GM12878 (cell line): ENCODE data around the gene SGTA. TPM values are rescaled to one million over a fixed set of nuclear protein-coding genes. Genes with fewer than 3 reads are reported as not detected.

Experiments
- ATAC-seq: fragments of 200-7000 bp; cut with Tn5 transposase; 3 replicates; pipeline ENCODE4 v1.9.1; 2020; ENCODE audit warnings: mild to moderate bottlenecking, moderate library complexity
- BruUV-seq: library from RNA; stranded (reverse); fragments of 400-500 nt; replicated peaks from 2 replicates; lab custom pipeline; 2021; lab: Mats Ljungman, UMichigan
- CTCF ChIA-PET: fragments of 300-600 bp; sonication (Branson Sonifier 250); formaldehyde crosslinking; extraction: SDS; loops from one replicate; lab custom pipeline; 2021; ENCODE audit warnings: inconsistent platforms; lab: Yijun Ruan, JAX
- POLR2A ChIA-PET: fragments of 350-600 bp; formaldehyde crosslinking; extraction: SDS; loops from one replicate; lab custom pipeline; 2021; ENCODE audit warnings: inconsistent platforms; lab: Charles Lee
- RAD21 ChIA-PET: fragments of 300-600 bp; sonication (Branson Sonifier 250); formaldehyde crosslinking; loops from one replicate; lab custom pipeline; 2023; ENCODE audit warnings: antibody characterized with exemption; ENCODE audit not compliant: unreplicated experiment; lab: Charles Lee
- SMC1A ChIA-PET: fragments of 300-600 bp; sonication (Branson Sonifier 250); formaldehyde crosslinking; loops from one replicate; lab custom pipeline; 2023; ENCODE audit not compliant: unreplicated experiment, uncharacterized antibody; lab: Charles Lee
- DNase-seq: peaks from one replicate; pipeline ENCODE4 v3.0.0-alpha.2; 2011; ENCODE audit warnings: low read depth, low spot score
- FAIRE-seq: peaks from 3 replicates; lab custom pipeline; 2011; peaks lifted over from hg19 to GRCh38; lab: Jason Lieb, UNC
- H2AFZ ChIP-seq: 2 replicates; pipeline ENCODE4 v1.6.0; 2011; ENCODE audit warnings: low read depth, low read length, control low read depth; ENCODE audit not compliant: control insufficient read depth
- H3K27ac ChIP-seq: 2 replicates; pipeline ENCODE4 v1.5.1; 2011; ENCODE audit warnings: control low read depth; ENCODE audit not compliant: control insufficient read depth, insufficient read depth
- H3K27me3 ChIP-seq, 2 experiments: replicated peaks in 1 of 2; 2 replicates each; pipeline versions ENCODE4 v1.6.0 to v1.6.1; 2011; ENCODE audit warnings: low read length in 1 of 2; ENCODE audit not compliant: control insufficient read depth in 2 of 2, insufficient read depth in 2 of 2
- H3K36me3 ChIP-seq, 2 experiments: 2 replicates each; pipeline ENCODE4 v1.5.1; 2011; ENCODE audit warnings: low read length in 1 of 2; ENCODE audit not compliant: control insufficient read depth in 2 of 2, insufficient read depth in 2 of 2
- H3K4me1 ChIP-seq: 2 replicates; pipeline ENCODE4 v1.6.1; 2011; ENCODE audit warnings: mild to moderate bottlenecking, low read length, moderate library complexity, mixed read lengths; ENCODE audit not compliant: control insufficient read depth, insufficient read depth
- H3K4me2 ChIP-seq: 2 replicates; pipeline ENCODE4 v1.6.0; 2011; ENCODE audit warnings: control low read depth; ENCODE audit not compliant: control insufficient read depth, insufficient read depth
- H3K4me3 ChIP-seq: fragments of 200-600 bp; sonication (generic); 2 replicates; pipeline ENCODE4 v1.5.1; 2016
- H3K79me2 ChIP-seq: 2 replicates; pipeline ENCODE4 v1.6.0; 2011; ENCODE audit warnings: low read length; ENCODE audit not compliant: control insufficient read depth, insufficient read depth
- H3K9ac ChIP-seq: 2 replicates; pipeline ENCODE4 v1.8.0; 2011; ENCODE audit warnings: low read length, control low read depth, mixed read lengths; ENCODE audit not compliant: control insufficient read depth, insufficient read depth
- H3K9me3 ChIP-seq: replicated peaks from 3 replicates; pipeline ENCODE4 v1.5.1; 2011; ENCODE audit warnings: mild to moderate bottlenecking, low read length; ENCODE audit not compliant: control insufficient read depth, insufficient read depth
- H4K20me1 ChIP-seq: 2 replicates; pipeline ENCODE4 v1.6.0; 2011; ENCODE audit not compliant: control insufficient read depth, insufficient read depth
- BACH1 ChIP-seq: fragments of 450-650 bp; IDR thresholded peaks from 2 replicates; pipeline ENCODE4 v1.6.1; 2017; ENCODE audit warnings: mild to moderate bottlenecking, borderline replicate concordance
- CBFB ChIP-seq: IDR thresholded peaks from 2 replicates; pipeline ENCODE4 v1.6.1; 2016; ENCODE audit warnings: antibody characterized with exemption, low read depth
- CBX5 ChIP-seq: sonication (generic); IDR thresholded peaks from 2 replicates; pipeline ENCODE4 v1.6.1; 2016; ENCODE audit warnings: low read depth, moderate library complexity, mild to moderate bottlenecking, inconsistent platforms
- MEF2A ChIP-seq: IDR thresholded peaks from 2 replicates; pipeline ENCODE4 v1.6.1; 2011; ENCODE audit warnings: low read depth, mild to moderate bottlenecking, low read length, moderate library complexity; ENCODE audit not compliant: insufficient read depth
- PAX5 ChIP-seq: IDR thresholded peaks from 2 replicates; pipeline ENCODE4 v1.6.1; 2011; ENCODE audit warnings: low read depth, low read length, borderline replicate concordance
- POLR2A ChIP-seq: IDR thresholded peaks from 2 replicates; pipeline ENCODE4 v1.6.1; 2011; ENCODE audit warnings: low read depth, mild to moderate bottlenecking, low read length
- POLR2AphosphoS2 ChIP-seq: IDR thresholded peaks from 2 replicates; pipeline ENCODE4 v1.6.1; 2011; ENCODE audit warnings: low read depth, mild to moderate bottlenecking, low read length, improper control_type of control experiment, moderate library complexity
- RFX5 ChIP-seq: IDR thresholded peaks from 2 replicates; pipeline ENCODE4 v1.6.1; 2011; ENCODE audit warnings: low read depth, low read length, improper control_type of control experiment
- SMAD5 ChIP-seq: IDR thresholded peaks from 2 replicates; pipeline ENCODE4 v1.6.1; 2016; ENCODE audit warnings: antibody characterized with exemption, low read depth
- SRF ChIP-seq, 2 experiments: IDR thresholded peaks; 2 replicates each; pipeline ENCODE4 v1.6.1; 2011; ENCODE audit warnings: low read depth in 2 of 2, low read length in 2 of 2, mild to moderate bottlenecking in 1 of 2, moderate library complexity in 1 of 2
- ZSCAN29 ChIP-seq: fragments of 450-650 bp; IDR thresholded peaks from 2 replicates; pipeline ENCODE4 v1.6.1; 2017; ENCODE audit warnings: mild to moderate bottlenecking, moderate library complexity
- WGBS: methylation state at CpG from one replicate; pipeline ENCODE4 v1.1.6; 2016; ENCODE audit warnings: low lambda C conversion rate; ENCODE audit not compliant: insufficient replicate concordance, insufficient coverage; ENCODE audit errors: missing lambda C conversion rate; 5-methylcytosine and 5-hydroxymethylcytosine counted together
- in situ Hi-C: fragments of 300-500 bp; cut with MboI; formaldehyde crosslinking; loops from 9 replicates; pipeline ENCODE4 v1.14.3; 2018; ENCODE audit warnings: mixed read lengths
- intact Hi-C: fragments of 100-400 bp; cut with micrococcal nuclease; formaldehyde crosslinking; loops from one replicate; pipeline ENCODE4 v1.14.2; 2022; ENCODE audit not compliant: unreplicated experiment
- polyA plus RNA-seq, 11 experiments: library from polyadenylated mRNA; depleted of rRNA in 4 of 11; unstranded in 6 of 11; stranded (reverse) in 5 of 11; fragments of >200 nt; fragmentation: Nextera tagmentation in 4 of 11; fragmentation: Illumina TruSeq in 1 of 11; extraction: Ambion mirVana in 4 of 11; extraction: Trizol in 1 of 11; gene quantifications; 1 replicate in 1 of 11; 2 replicates in 10 of 11; pipeline versions ENCODE4 v1.2.1 to v1.2.3, GENCODE V29; 2011 to 2016; ENCODE audit warnings: inconsistent platforms in 2 of 11, missing spikeins in 2 of 11, low read depth in 1 of 11
- total RNA-seq, 4 experiments: library from RNA; depleted of rRNA in 3 of 4; stranded (reverse); fragments of >200 nt in 3 of 4; fragmentation: Illumina TruSeq in 1 of 4; extraction: Trizol in 1 of 4; gene quantifications; 2 replicates each; pipeline versions ENCODE4 v1.2.1 to v1.2.3, GENCODE V29; 2013 to 2021

Gene SGTA
- total and polyA plus RNA-seq, 10 of the 15 experiments (the other 5 are each of a cell fraction or from before 2014, with no cell fraction given) = 2.0 to 102 (median 48.2) TPM

DNA sequence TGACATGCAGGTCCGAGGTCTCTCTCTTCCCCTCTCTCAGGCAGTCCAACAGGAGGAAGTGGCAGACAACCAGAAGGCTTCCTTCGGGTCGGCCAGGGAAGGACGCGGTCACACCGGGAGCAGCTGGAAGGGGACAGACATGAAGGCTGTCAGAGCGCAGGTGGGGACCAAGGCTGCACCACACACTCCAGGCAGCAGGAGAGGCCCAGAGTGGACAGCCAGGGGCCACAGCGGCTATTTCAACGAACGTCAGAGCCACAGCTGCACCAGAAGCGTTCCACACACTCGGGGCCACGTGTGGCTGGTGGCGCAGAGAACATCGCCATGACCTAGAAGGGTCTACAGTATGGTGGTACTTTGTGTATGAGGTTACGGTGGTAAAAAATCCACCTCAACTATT is 27.3 kb downstream of the SGTA start:
- in situ Hi-C loops (no loop called here), intact Hi-C loops (no loop called here)
- ATAC-seq (no peak), DNase-seq (no peak), FAIRE-seq (no peak)
- POLR2A ChIA-PET = no interaction called here
- H2AFZ ChIP-seq = no peak overlapping the region
- RAD21 ChIA-PET = no interaction called here
- peaks cover 8 to 22% of the 10 kb centered on the region in 2 experiments for H3K36me3 ChIP-seq
- CTCF ChIA-PET = no interaction called here
- TF ChIP-seq SMAD5 (no peak), CBX5 (no peak), POLR2A (0 out of 2 replicates have a peak, but pooled peaks have one; percentile 17)
- no peaks in the 10 kb centered on the region for H3K79me2 ChIP-seq
- H3K27me3 ChIP-seq = no peaks in the 10 kb centered on the region
- no peak overlapping the region for H3K4me2 ChIP-seq
- H3K4me3 ChIP-seq = no peak overlapping the region
- SMC1A ChIA-PET = interaction anchor here (0.6 kb wide), 1 partner anchor 93 kb away, joined by 3 read pairs; no protein-coding TSS in a partner anchor
- no peaks in the 10 kb centered on the region for H3K9me3 ChIP-seq
- no TSS peak for BruUV-seq
- 92% methylated on average over 16 of the region's 16 CpGs for WGBS
- H3K4me1 ChIP-seq = no peaks in the 10 kb centered on the region; the same call in 1 of the 2 replicates
- H4K20me1 ChIP-seq = no peaks in the 10 kb centered on the region
- no peak overlapping the region for H3K27ac ChIP-seq
- H3K9ac ChIP-seq = no peak overlapping the region

DNA sequence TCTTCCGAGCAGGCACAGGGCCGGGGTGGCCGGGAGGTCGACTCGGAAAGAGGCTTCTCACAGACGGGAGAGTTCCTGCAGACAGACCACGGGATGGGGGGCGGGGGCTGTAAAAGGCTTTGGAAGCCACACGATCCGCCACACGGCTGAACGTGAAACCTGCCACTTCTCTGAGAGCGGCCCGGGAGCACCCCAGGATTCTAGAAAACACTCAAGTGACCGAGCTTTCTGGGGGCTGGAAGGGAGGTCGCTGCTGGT is 27.7 kb downstream of the SGTA start:
- CTCF ChIA-PET = no interaction called here
- RAD21 ChIA-PET = no interaction called here
- no peak for DNase-seq
- no peak for TF ChIP-seq ZSCAN29
- no peak for TF ChIP-seq SRF (IDR thresholded peaks at IDR 0.05; ENCODE audit: low read depth in 2 of 2, low read length in 2 of 2)
- TF ChIP-seq CBFB = no peak
- no peak for TF ChIP-seq PAX5
- TF ChIP-seq RFX5 = no peak
- TF ChIP-seq MEF2A = no peak
- no peak for TF ChIP-seq POLR2AphosphoS2
- no peak for TF ChIP-seq BACH1
- intact Hi-C loops = no loop called here
- H3K9me3 ChIP-seq = no peaks in the 10 kb centered on the region
- no peak overlapping the region for H3K4me3 ChIP-seq
- H3K36me3 ChIP-seq = peaks cover 8 to 18% of the 10 kb centered on the region in 2 experiments; a peak in 3 of 4 replicates
- ATAC-seq = no peak
- no peaks in the 10 kb centered on the region for H3K79me2 ChIP-seq
- WGBS = 97% methylated on average over 16 of the region's 16 CpGs
- H3K27me3 ChIP-seq = no peaks in the 10 kb centered on the region
- H3K4me1 ChIP-seq = no peaks in the 10 kb centered on the region; the same call in 1 of the 2 replicates
- in situ Hi-C loops = no loop called here
- SMC1A ChIA-PET = no interaction called here
- BruUV-seq = no TSS peak
- H2AFZ ChIP-seq = no peak overlapping the region
- no peak overlapping the region for H3K9ac ChIP-seq
- no peak overlapping the region for H3K27ac ChIP-seq
- H3K4me2 ChIP-seq = no peak overlapping the region
- H4K20me1 ChIP-seq = no peaks in the 10 kb centered on the region
- no peak for FAIRE-seq
- POLR2A ChIA-PET = no interaction called here
